ENCODE measurements around the gene ZBTB12.

The ZBTB12 gene

GRCh38 chr6:31896856-31897611 lies 4.9 kb downstream of the ZBTB12 start:
- DNase-seq (ENCODE audit: low spot score): no peak

GRCh38 chr6:31896493-31896855 lies 5.4 kb downstream of the ZBTB12 start:
- DNase-seq (ENCODE audit: low spot score): no peak

DNA sequence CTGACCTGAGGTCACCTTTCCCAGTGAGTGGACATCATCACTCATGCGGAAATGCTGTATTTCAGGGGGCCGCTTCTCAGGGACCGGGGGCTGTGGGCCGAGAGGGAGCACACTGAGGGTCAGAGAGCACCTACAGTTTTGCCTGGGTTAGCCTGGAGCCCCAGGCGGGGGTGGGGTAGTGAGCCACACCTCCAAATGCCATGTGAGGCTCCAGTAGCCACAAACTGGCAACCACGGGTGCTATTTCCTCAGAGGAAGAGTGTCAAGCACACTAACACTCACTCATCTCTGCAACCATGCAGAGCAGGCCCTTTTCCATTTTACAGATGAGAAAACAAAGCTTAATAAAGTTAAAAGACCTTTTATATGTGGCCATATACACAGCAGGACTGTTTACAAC lies 9.1 kb downstream of the ZBTB12 start:
- no peak for DNase-seq (ENCODE audit: low spot score)

- DNase-seq (ENCODE audit: low spot score): no peak
Measured at GRCh38 chr6:31889331-31889972, 12.4 kb downstream of the ZBTB12 start.

GRCh38 chr6:31888276-31889258 lies 13.3 kb downstream of the ZBTB12 start:
- DNase-seq (ENCODE audit: low spot score): peak; percentile 46

DNA sequence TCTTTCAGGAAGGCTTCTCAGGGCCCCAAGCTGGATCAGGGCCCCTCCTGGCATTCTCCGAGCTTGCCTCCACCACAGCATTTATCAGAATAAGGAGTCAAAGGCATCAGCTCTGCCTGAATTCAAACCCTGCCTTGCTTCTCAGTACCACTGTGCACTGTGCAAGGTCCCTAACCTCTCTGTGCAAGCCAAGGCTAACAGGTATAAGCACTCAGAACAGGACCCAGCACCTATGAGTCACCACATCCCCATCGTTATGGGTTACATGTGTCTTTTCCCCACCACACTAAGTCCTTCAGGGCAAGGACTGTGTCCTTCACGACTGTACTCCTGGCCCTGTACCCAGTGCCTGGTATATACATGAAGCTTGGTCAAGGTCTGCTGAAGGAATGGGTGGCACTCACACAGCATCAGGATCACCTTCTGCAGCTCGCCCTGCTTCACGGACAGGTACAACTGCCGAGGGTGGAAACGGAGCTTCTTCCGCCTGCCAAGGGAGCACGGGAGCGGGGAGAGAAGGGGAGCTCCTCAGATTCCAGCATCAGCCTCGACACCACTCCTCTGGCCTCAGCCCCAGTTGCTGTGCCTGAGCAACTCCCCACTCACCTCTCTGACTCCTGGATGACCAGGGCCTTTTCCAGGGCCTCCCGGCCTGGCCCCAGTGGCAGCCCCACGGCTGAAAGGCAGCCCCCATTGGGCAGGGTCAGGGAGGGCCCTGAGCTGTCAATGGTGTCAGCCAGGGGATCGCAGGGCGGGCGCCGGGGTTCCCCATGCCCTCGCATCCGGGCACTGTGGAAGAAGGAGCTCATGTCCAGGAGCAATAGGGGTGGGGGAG lies 14.5 kb downstream of the ZBTB12 start:
- DNase-seq (ENCODE audit: low spot score): no peak

DNA sequence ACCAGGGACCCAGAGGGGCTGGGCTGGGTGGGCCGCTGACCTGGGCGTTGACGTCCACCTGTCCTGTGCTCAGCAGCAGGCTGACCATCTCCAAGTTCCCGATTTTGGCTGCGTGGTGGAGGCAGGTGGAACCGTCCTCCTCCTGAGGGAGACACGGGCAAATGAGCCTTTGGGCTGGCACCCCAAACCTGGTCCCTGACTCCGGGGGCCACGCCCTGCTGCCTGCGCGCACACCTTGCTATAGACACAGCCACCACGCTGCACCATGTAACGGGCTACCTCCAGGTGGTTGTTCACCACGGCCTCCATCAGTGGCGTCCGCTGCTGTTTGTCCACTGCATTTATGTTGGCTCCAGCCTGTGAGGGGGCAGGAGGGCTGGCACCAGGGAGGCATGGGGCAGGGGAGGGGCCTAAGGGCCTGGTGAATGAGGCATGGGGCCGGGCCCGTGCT lies 15.3 kb downstream of the ZBTB12 start:
- no peak for DNase-seq (ENCODE audit: low spot score)

DNA sequence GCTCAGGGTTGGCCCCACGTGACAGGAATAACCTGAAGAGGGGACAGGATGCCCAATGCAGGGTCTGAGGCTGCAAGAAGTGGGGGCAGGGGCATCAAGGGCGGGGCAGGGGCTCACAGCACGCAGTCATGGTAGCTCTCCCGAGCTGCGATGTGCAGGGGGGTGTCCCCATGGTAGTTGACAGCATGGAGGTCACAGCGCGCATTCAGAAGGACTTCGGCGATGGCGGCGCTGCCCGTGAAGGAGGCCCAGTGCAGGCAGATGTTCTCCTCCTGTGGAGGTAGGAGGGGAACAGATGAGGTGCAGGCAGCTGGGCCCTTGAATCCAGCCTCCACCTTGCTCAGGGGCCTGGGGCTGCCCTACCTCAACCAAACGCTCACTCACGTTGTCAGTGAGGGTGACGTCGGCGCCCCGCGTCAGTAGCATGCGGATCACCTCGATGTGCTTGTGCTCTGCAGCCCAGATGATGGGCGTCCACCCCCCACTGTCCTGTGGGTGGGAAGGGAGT lies 17.3 kb downstream of the ZBTB12 start:
- no peak for DNase-seq (ENCODE audit: low spot score)

DNA sequence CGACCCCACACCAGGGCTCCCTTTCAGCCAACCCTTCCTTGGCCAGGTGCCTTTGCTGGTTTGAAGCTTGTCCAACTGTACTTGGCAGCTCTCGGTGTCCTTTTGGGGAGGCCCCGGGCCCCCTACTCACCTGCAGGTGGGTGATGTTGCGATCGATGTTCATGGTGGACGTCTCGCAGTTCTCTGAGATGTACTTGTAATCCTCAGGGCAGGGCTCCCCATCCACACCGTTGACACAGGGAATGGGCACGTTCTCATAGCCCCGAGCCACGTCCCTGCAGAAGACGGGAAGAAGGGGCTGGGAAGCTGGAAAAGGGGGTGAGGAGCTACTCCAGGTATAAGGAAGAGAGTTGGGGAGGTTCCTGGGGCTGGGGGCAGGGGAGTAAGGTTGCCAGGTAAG lies 18.2 kb downstream of the ZBTB12 start:
- no peak for DNase-seq (ENCODE audit: low spot score)

DNA sequence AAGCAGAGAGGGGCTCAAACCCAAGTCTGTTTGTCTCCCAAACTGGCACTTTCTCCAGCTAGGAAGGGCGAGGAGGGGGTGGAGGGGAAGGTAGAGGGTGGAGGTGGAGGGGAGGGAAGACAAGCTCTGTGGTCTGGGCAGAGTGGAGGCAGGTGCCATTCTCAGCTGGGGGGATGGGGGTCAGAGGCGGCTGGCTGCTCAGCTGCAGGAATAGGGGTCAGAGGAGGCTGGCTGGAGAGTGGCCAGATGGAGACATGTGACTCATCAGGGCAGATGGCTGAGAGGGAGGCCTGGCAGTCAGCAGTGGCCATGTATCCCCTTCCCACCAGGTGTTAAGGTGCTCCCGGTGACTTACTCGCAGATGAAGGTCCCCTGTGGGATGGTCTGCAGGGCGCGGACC lies 19.5 kb downstream of the ZBTB12 start:
- DNase-seq (ENCODE audit: low spot score): no peak

- no peak for DNase-seq (ENCODE audit: low spot score)
Measured at GRCh38 chr6:31881136-31881859, 20.6 kb downstream of the ZBTB12 start.

DNA sequence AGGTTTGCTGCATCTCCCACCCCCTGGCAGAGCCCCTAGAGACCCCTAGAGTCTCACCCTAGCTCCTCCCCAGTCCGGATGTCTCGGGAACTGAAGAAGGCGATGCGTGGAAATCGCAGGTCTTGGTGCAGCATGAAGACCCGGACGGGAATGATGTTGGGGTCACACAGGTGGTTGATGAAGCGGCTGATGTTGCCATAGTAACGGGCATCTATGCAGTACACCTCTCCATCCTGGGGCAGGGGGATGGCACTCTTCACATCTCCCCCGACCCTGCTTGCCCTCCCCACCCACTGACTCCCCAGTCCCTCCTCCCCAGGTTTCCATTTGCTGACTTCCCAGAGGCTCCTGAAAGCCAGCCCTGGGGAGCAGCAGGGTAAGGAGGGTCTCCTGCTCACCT lies 21.3 kb downstream of the ZBTB12 start:
- DNase-seq (ENCODE audit: low spot score): no peak

DNA sequence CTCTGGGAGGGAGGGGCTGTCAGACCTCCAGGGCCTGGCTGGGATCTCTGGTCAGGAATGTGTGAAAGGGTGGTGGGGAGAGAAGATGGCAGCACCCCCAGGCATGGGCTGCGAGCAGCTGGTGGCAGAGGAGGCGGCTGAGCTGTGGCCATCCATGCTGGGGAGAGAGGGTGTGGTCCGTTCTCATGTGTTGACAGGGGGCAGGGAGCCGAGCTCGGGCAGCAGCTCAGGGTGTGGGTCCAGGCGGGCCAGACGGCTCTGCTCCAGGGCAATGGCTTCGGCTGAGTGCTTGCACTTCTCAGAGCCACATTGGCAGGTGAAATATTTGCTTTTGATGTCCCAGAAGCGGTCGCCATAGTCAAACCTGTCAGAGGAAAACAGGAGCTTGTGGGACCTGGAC lies 22.0 kb downstream of the ZBTB12 start:
- no peak for DNase-seq (ENCODE audit: low spot score)

DNA sequence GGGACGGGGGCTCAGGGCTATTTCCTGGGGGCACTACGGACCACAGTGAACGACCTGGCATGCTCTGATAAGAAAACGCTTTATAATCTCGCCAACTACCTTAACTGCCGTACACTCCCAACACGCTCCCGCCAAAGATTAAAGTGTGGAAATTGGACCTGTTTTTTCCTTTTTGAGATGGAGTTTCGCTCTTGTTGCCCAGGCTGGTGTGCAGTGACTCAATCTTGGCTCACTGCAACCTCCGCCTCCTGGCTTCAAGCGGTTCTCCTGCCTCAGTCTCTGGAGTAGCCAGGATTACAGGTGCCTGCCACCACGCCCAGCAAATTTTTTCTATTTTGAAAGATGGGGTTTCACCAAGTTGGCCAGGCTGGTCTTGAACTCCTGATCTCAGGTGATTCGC lies 22.7 kb downstream of the ZBTB12 start:
- no peak for DNase-seq (ENCODE audit: low spot score)

DNA sequence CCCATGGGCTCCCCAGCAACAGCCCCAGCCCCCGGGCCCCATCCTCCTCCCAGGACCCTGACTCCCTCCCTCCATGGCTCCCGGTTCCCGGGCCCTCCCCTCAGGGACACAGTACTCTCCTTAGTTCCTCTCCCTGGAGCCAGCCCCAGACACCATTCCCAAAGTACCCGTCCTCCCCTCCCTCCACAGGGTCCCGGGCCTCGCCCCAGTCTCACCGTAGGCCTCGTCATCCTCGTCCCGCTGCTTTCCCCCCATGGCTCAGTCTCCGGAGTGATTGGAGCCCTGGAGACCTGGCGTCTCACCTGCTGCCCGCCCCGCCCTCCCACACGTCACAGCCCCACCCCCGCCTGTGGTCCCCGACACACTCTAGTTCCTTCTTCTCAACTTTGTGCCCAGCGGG lies 23.2 kb downstream of the ZBTB12 start, which contains the start of gene SLC44A4:
Gene SLC44A4 (minus strand): TSS at position 272 of the 400 bp plus-strand sequence. CDS start 17 bp downstream, at position 255.
- DNase-seq (ENCODE audit: low spot score): no peak

- DNase-seq (ENCODE audit: low spot score): no peak
Measured at GRCh38 chr6:31878222-31878621, 23.7 kb downstream of the ZBTB12 start.

DNA sequence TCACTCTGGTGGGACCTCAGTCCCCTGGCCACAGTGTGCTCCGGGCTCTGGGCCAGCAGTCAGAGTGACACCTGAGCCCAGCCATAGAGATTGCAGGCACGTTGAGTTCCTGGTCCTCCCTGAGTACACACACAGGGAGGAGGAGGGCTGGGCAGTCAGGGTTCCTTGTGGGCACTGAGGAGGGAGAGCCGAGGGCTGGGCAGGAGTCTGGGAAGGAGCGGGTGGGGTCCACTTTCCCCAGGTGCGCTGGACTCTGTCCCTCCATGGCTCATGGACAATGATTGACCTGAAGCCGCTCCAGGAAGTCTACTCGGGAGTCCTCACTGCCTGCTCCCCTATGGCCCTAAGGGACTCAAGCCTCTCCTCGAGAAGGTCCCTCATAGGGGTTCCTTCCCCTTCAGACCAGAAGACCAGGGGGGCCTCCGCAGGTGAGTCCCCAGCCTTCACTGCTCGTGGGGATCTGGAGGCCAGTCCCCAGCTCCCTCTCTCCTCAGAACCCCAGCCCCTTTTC lies 24.2 kb downstream of the ZBTB12 start:
- DNase-seq (ENCODE audit: low spot score): no peak

GRCh38 chr6:31877125-31877650 lies 24.7 kb downstream of the ZBTB12 start:
- DNase-seq (ENCODE audit: low spot score): no peak

DNA sequence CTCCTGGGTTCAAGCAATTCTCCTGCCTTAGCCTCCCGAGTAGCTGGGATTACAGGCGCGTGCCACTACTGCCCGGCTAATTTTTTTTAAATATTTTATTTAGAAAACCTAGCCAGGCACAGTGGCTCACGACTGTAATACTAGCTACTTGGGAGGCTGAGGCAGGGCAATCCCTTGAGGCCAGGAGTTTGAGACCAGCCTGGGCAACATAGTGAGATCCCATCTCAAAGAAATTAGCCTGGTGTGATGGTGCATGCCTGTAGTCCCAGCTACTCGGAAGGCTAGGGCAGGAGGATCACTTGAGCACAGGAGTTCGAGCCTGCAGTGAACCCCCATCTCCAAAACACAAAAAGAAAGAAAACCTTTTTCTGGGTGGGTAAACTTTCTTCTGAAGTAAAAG lies 25.5 kb downstream of the ZBTB12 start:
- no peak for DNase-seq (ENCODE audit: low spot score)

DNA sequence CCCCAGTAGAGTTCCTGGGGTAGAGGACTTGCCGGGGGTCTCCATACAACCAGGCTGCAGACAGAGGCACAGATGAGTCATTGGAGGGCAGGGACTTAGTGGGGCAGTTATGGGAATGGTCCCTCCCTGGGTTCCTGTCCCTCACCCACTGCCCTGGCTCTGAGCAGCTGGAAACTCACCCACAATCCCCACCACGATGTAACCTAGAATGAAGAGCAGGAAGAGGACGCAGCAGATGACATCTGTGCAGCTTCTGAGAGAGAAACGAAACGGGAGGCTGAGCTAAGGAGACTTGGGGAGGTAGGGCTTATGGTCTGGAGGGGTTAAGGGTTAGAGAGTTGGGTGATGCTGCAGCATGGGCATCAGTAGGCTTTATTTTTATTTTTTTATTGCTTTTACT lies 26.0 kb downstream of the ZBTB12 start:
- DNase-seq (ENCODE audit: low spot score): no peak

All from CD4-positive, alpha-beta T cell treated with Interleukin-15 for 4 hours (primary cell).